CD4-positive, alpha-beta T cell (primary cell): Measurements from ENCODE around the gene PRKCA. TPM values are rescaled to one million over a fixed set of nuclear protein-coding genes. Genes with fewer than 3 reads are reported as not detected.

ENCODE experiments used
- ATAC-seq: fragments of 200-7000 bp; cut with Tn5 transposase; one replicate; pipeline ENCODE4 v1.10.0; 2022; ENCODE audit warnings: mild to moderate bottlenecking; ENCODE audit not compliant: poor library complexity
- CTCF ChIA-PET: fragments of 350-600 bp; sonication (Branson Sonifier 250); formaldehyde crosslinking; loops from one replicate; lab custom pipeline; 2021; ENCODE audit warnings: antibody characterized with exemption, inconsistent platforms; lab: Charles Lee
- POLR2A ChIA-PET: fragments of 350-600 bp; sonication (Branson Sonifier 250); formaldehyde crosslinking; loops from one replicate; lab custom pipeline; 2021; ENCODE audit warnings: antibody characterized with exemption, inconsistent platforms; lab: Charles Lee
- DNase-seq, 14 experiments: peaks; one replicate each; pipeline ENCODE4 v3.0.0-alpha.2; 2013 to 2020; ENCODE audit warnings: mixed read lengths in 2 of 14
- H3K27ac ChIP-seq, 2 donors: one replicate each; pipeline versions ENCODE4 v1.5.1 to v1.7.0; 2013; ENCODE audit warnings: low read length in 2 of 2, low read depth in 1 of 2, mild to moderate bottlenecking in 1 of 2
- H3K27me3 ChIP-seq, 2 experiments: 1 replicate in 1 of 2; 2 replicates in 1 of 2; pipeline versions ENCODE4 v1.6.1 to v1.7.0; 2013; ENCODE audit warnings: low read length in 2 of 2, control low read depth in 1 of 2, mild to moderate bottlenecking in 1 of 2, moderate library complexity in 1 of 2; ENCODE audit not compliant: insufficient read depth in 2 of 2, control insufficient read depth in 1 of 2
- H3K36me3 ChIP-seq: one replicate; pipeline ENCODE4 v1.6.1; 2013; ENCODE audit warnings: low read length, control low read depth; ENCODE audit not compliant: insufficient read depth
- H3K4me1 ChIP-seq: one replicate; pipeline ENCODE4 v1.6.1; 2013; ENCODE audit warnings: low read length, control low read depth; ENCODE audit not compliant: insufficient read depth
- H3K4me3 ChIP-seq: one replicate; pipeline ENCODE4 v1.5.1; 2013; ENCODE audit warnings: mild to moderate bottlenecking, low read length, moderate library complexity
- H3K9me3 ChIP-seq, 2 experiments: 1 replicate in 1 of 2; 2 replicates in 1 of 2; pipeline versions ENCODE4 v1.6.1 to v1.7.0; 2013; ENCODE audit warnings: low read length in 2 of 2, mild to moderate bottlenecking in 2 of 2, control low read depth in 1 of 2, moderate library complexity in 1 of 2; ENCODE audit not compliant: control insufficient read depth in 1 of 2, insufficient read depth in 1 of 2
- H3K27ac Mint-ChIP-seq: one replicate; pipeline ENCODE4 v1.8.0; 2020; ENCODE audit warnings: mixed read lengths
- H3K27me3 Mint-ChIP-seq: one replicate; pipeline ENCODE4 v1.8.0; 2021; ENCODE audit warnings: mixed read lengths
- H3K36me3 Mint-ChIP-seq: one replicate; pipeline ENCODE4 v1.8.0; 2021; ENCODE audit warnings: low read depth, mixed read lengths
- H3K4me1 Mint-ChIP-seq: one replicate; pipeline ENCODE4 v1.8.0; 2021; ENCODE audit warnings: low read depth, mixed read lengths
- H3K4me3 Mint-ChIP-seq: one replicate; pipeline ENCODE4 v1.8.0; 2020; ENCODE audit warnings: mild to moderate bottlenecking, mixed read lengths
- H3K9me3 Mint-ChIP-seq: one replicate; pipeline ENCODE4 v1.8.0; 2020; ENCODE audit warnings: mixed read lengths
- intact Hi-C, 2 experiments: fragments of 100-400 bp; cut with DNase I in 1 of 2; cut with micrococcal nuclease in 1 of 2; formaldehyde crosslinking; loops; one replicate each; pipeline versions ENCODE4 v1.15.1 to v1.9.0; 2023 to 2025; cut with DNase I, micrococcal nuclease
- total RNA-seq, 174 experiments: library from RNA in 2 of 174; stranded (reverse) in 2 of 174; gene quantifications; one replicate each; pipeline ENCODE4 v1.2.3 and lab custom pipeline; 2021 to 2026
- TF ChIP-seq, protein P1 (sequence below): fragments of 200-600 bp; IDR thresholded peaks from one replicate; pipeline ENCODE4 v1.8.0; 2022; ENCODE audit warnings: antibody characterized with exemption, mild to moderate bottlenecking

PRKCA gene
- total RNA-seq, 2 experiments from 2014 or later = 84.8 to 88.6 TPM

DNA sequence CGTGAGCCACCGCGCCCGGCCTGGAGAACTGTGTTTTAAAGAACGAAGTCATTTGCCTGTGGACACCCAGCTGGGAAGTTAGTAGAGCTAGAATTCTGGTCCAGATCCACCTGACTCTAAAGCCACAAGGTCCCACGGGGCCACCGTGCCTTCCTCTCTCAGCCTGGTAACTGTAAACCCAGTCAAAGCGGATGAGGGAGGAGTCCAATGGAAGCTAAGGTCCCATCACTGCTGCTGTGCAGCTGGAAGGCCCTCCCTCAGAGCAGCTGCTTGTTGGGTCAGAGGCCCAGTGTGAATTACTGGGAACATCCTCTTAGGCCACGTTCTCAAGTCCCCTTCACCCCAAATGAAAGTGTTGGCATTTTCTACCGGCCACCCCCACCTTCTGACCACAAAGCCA is 483.7 kb downstream of the PRKCA start:
- H3K4me3 ChIP-seq = no peak overlapping the region
- TF ChIP-seq, protein P1, sequence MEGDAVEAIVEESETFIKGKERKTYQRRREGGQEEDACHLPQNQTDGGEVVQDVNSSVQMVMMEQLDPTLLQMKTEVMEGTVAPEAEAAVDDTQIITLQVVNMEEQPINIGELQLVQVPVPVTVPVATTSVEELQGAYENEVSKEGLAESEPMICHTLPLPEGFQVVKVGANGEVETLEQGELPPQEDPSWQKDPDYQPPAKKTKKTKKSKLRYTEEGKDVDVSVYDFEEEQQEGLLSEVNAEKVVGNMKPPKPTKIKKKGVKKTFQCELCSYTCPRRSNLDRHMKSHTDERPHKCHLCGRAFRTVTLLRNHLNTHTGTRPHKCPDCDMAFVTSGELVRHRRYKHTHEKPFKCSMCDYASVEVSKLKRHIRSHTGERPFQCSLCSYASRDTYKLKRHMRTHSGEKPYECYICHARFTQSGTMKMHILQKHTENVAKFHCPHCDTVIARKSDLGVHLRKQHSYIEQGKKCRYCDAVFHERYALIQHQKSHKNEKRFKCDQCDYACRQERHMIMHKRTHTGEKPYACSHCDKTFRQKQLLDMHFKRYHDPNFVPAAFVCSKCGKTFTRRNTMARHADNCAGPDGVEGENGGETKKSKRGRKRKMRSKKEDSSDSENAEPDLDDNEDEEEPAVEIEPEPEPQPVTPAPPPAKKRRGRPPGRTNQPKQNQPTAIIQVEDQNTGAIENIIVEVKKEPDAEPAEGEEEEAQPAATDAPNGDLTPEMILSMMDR = no peak
- peaks cover 9% of the 10 kb centered on the region for H3K4me1 Mint-ChIP-seq
- CTCF ChIA-PET = no interaction called here
- H3K36me3 Mint-ChIP-seq = peaks cover 79% of the 10 kb centered on the region
- peaks cover 51% of the 10 kb centered on the region for H3K36me3 ChIP-seq
- no peak overlapping the region for H3K27ac ChIP-seq
- no peak for ATAC-seq
- DNase-seq = no peak
- intact Hi-C loops = no loop called here
- no peaks in the 10 kb centered on the region for H3K27me3 Mint-ChIP-seq
- POLR2A ChIA-PET = no interaction called here
- H3K9me3 ChIP-seq = no peaks in the 10 kb centered on the region
- H3K9me3 Mint-ChIP-seq = no peaks in the 10 kb centered on the region
- H3K27ac Mint-ChIP-seq = no peak overlapping the region
- peaks cover 1% of the 10 kb centered on the region for H3K4me1 ChIP-seq
- H3K27me3 ChIP-seq = no peaks in the 10 kb centered on the region
- H3K4me3 Mint-ChIP-seq = no peak overlapping the region

DNA sequence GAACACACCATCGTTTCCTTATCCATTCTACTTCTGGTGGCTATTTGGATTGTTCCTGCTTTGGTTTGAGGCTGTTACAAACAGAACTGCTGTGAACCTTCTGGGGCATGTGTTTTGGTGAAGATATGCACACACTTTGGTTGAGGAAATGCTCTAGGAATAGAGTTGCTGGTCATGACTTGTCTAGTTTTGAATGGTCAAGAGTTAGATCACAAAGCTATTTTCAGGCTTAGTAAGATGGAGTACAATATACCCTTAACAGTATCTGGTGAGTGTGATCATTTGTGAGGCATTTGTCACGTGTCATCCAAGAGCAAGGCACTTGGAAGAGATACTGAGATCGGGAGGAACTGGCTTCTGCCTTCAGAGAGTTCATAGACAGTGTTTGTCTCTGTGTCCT is 485.5 kb downstream of the PRKCA start:
- Histone ChIP-seq H3K27ac (no peak overlapping the region), H3K36me3 (peaks cover 55% of the 10 kb centered on the region), H3K27me3 (no peaks in the 10 kb centered on the region), H3K9me3 (no peaks in the 10 kb centered on the region), H3K4me1 (peaks cover 5% of the 10 kb centered on the region), H3K4me3 (no peak overlapping the region)
- intact Hi-C loops = no loop called here
- CTCF ChIA-PET = no interaction called here
- no peak for ATAC-seq
- no peaks in the 10 kb centered on the region for H3K27me3 Mint-ChIP-seq
- no peaks in the 10 kb centered on the region for H3K9me3 Mint-ChIP-seq
- POLR2A ChIA-PET = no interaction called here
- no peak for DNase-seq
- peaks cover 15% of the 10 kb centered on the region for H3K4me1 Mint-ChIP-seq
- no peak overlapping the region for H3K27ac Mint-ChIP-seq
- H3K36me3 Mint-ChIP-seq = peaks cover 83% of the 10 kb centered on the region
- TF ChIP-seq, protein P1 = no peak
- H3K4me3 Mint-ChIP-seq = no peak overlapping the region

DNA sequence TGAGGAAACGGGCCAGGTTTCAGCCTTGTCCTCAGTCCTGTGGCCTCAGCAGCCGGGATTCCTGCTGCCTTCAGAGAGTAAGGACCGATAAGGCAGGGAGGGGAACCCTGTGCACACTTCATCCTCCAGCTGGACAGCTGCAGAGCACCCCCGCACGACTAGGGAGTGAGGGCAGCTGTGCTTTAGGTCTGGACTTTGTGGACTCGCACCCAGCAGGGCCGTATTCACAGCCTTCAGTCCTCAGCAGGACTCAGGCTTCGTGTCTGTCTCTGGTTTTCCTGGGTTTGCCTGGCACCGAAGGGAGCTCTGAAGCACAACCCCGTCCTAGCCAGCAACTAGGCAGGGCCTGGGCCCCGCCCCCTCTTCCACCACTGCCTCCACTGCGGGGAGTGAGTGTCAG is 486.7 kb downstream of the PRKCA start:
- peaks cover 15% of the 10 kb centered on the region for H3K4me1 Mint-ChIP-seq
- ATAC-seq = no peak
- DNase-seq = no peak
- Histone ChIP-seq H3K27me3 (no peaks in the 10 kb centered on the region), H3K9me3 (no peaks in the 10 kb centered on the region), H3K4me1 (peaks cover 5% of the 10 kb centered on the region), H3K4me3 (no peak overlapping the region), H3K36me3 (peaks cover 53% of the 10 kb centered on the region), H3K27ac (no peak overlapping the region)
- no peak overlapping the region for H3K4me3 Mint-ChIP-seq
- H3K36me3 Mint-ChIP-seq = peaks cover 83% of the 10 kb centered on the region
- TF ChIP-seq, protein P1 = no peak
- H3K27ac Mint-ChIP-seq = no peak overlapping the region
- intact Hi-C loops = no loop called here
- ChIA-PET POLR2A (no interaction called here), CTCF (no interaction called here)
- no peaks in the 10 kb centered on the region for H3K9me3 Mint-ChIP-seq
- H3K27me3 Mint-ChIP-seq = no peaks in the 10 kb centered on the region
